GM18907 (cell line): ENCODE results near the gene LY86.

ENCODE experiments used
- ATAC-seq: cut with Tn5 transposase; IDR thresholded peaks from one replicate; pipeline ENCODE4 v1.9.1; 2021; ENCODE audit warnings: mild to moderate bottlenecking, moderate library complexity; ENCODE audit not compliant: unreplicated experiment

LY86 gene

DNA sequence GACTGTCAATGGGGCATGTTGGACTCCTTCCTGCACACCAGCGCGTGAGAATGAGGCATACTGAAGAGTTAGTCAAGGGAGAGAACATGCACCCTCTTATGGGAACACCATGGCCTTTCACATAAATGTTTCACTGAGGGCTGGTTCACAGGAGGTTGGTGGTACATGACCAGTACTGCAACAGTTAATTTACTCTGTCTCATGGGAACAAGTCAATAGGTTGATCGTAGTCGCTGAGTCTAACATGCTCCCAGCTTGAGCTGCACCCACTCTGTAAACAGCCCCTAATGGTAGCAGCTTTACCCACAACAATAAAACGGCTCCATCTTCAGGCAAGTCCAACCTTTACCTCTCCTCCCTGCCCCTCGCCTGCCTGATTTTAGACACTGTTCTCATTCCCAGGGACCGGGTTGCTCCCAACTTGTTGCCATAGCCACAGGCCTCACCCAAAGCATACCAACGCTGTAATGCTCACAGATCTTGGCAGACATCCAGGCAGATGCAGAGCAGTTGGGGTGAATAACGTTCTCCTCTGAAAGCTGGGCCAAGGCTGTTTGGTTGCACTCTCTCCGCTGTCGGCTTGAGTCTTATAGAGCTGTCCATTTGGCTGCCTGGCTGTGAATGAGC is 111.3 kb downstream of the LY86 start:
- ATAC-seq, result no peak

DNA sequence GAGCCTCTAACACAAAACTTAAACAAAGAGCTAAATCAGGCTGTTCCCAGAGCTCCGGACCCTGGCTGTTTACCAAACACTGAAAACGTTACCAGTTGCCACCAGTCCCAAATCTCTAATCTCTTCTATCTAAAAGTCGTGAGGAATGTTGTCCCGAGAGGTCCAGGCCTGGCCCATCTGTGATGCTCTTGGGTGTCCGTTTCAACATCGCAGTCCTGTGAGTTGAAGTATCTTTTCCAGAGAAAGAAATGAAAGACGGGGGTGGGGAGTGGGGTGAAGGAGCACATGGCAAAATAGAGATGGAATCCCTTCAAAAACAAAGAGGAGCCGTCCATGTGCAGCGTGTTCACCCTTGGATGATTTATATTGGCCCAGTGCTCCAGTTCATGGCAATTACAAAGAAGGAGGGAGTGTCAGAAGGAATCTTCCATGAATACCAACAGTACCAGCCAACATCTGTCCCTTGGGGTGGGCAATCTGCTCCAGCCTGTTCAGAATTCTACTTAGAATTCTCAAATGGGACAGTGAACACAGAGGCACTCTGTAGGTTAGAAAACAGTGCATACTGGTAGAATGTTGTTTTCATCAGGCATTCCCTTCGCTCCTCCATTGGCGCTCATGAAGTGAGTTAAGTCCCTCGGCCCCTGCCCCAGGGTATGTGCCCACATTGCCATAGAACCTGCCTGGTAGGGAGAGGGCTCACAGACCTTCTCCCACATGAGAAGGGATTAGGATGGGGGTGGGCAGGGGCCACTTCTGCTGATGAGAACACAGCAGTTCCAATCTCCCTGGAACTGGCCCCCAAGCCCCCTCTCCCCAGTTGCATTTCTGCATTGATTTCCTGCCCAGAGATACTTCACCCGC is 112.1 kb downstream of the LY86 start:
- ATAC-seq, result no peak

DNA sequence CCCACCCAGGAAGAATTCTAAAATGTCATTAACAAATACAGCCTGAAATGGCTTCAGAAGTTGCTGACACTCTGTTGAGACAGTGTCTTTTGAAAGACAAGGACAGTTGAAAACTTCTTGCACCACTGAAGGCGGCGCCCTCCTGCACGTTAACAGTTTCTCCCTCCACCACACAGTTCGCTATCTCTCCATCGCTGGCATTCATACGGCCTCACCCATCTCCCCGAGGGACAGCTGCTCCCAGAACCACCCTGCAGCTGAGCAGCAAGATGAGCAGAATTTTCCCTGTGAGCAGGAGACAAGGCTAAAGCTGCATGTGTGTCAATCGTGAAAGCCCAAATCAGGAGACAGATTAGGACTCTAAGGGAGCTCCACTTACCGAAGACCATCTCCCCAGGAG is 113.3 kb downstream of the LY86 start:
- ATAC-seq, result no peak

DNA sequence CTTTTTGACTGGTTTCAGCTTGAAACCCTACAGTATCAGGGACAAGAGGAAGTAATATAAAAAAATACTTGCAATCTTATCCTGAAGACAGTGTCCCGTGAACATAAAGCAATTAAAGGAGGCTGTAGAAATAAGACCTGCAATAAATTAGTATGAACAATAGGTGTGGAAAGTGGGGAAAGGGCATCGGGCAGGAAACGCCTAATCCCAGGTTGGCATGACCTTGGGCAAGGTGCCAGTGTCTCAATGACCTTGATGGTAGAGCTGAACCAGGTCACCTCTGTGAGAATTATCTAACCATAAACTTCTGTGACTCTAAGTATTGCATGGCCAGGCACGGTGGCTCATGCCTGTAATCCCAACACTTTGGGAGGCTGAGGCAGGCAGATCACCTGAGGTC is 115.2 kb downstream of the LY86 start:
- no peak for ATAC-seq
